Fibroblast of lung (primary cell): ENCODE measurements around the gene NUP43.
"Not testable (repeated sequence)": the region's sequence is repeated elsewhere in the genome, so short reads cannot be mapped to it uniquely, and the experiment has no call there.

Experiments
- CTCF ChIP-seq, 2 donors: IDR thresholded peaks in 1 of 2; conservative IDR thresholded peaks in 1 of 2; 1 replicate in 1 of 2; 2 replicates in 1 of 2; pipeline ENCODE4 v1.5.1; 2011 to 2012; ENCODE audit warnings: low read length in 2 of 2, control low read depth in 1 of 2, inconsistent platforms in 1 of 2, low read depth in 1 of 2, mild to moderate bottlenecking in 1 of 2
- EZH2 ChIP-seq: IDR thresholded peaks from 2 replicates; pipeline ENCODE4 v1.5.1; 2012; ENCODE audit warnings: low read length, control low read depth, mild to moderate bottlenecking; ENCODE audit errors: missing control alignments

GRCh38 chr6:149749082-149749593, 2.8 kb upstream of the NUP43 start:
- not testable (repeated sequence) for TF ChIP-seq CTCF (conservative IDR thresholded peaks at IDR 0.05 in 1 of 2, IDR thresholded peaks at IDR 0.05 in 1 of 2; ENCODE audit: low read depth in 1 of 2, low read length in 2 of 2); EZH2
